Neural progenitor cell (in vitro differentiated cells): Measurements from ENCODE around the gene MACROD2. TPM values are rescaled to one million over a fixed set of nuclear protein-coding genes. Genes with fewer than 3 reads are reported as not detected.
A peak's percentile ranks its signal among the peaks of the same experiment; 100 is the strongest.

Experiments used
- DNase-seq: peaks from one replicate; pipeline ENCODE4 v3.0.0-alpha.2; 2016; ENCODE audit warnings: low spot score
- H2AFZ ChIP-seq: fragments of 200-600 bp; sonication (generic); replicated peaks from 2 replicates; pipeline ENCODE4 v1.6.1; 2016; ENCODE audit warnings: antibody characterized with exemption
- H3F3A ChIP-seq: fragments of 200-600 bp; sonication (generic); 2 replicates; pipeline ENCODE4 v1.6.1; 2016; ENCODE audit warnings: antibody characterized with exemption, low read depth
- H3K27ac ChIP-seq: fragments of 200-600 bp; sonication (generic); 2 replicates; pipeline ENCODE4 v1.5.1; 2016; ENCODE audit warnings: mild to moderate bottlenecking
- H3K27me3 ChIP-seq: fragments of 200-600 bp; sonication (generic); 2 replicates; pipeline ENCODE4 v1.6.1; 2016; ENCODE audit warnings: mild to moderate bottlenecking, moderate library complexity
- H3K36me3 ChIP-seq: fragments of 200-600 bp; sonication (generic); 2 replicates; pipeline ENCODE4 v1.5.1; 2016
- H3K4me1 ChIP-seq: fragments of 200-600 bp; sonication (generic); 2 replicates; pipeline ENCODE4 v1.6.1; 2016; ENCODE audit warnings: mixed run types
- H3K4me2 ChIP-seq: fragments of 200-600 bp; sonication (generic); 2 replicates; pipeline ENCODE4 v1.6.1; 2016
- H3K4me3 ChIP-seq: fragments of 200-600 bp; sonication (generic); 2 replicates; pipeline ENCODE4 v1.5.1; 2016
- H3K79me2 ChIP-seq: fragments of 200-600 bp; sonication (generic); 2 replicates; pipeline ENCODE4 v1.6.1; 2016; ENCODE audit warnings: low read depth
- H3K9ac ChIP-seq: fragments of 200-600 bp; sonication (generic); 2 replicates; pipeline ENCODE4 v1.6.1; 2016
- H3K9me3 ChIP-seq: fragments of 200-600 bp; sonication (generic); 2 replicates; pipeline ENCODE4 v1.5.1; 2016; ENCODE audit warnings: low read depth
- H4K20me1 ChIP-seq: fragments of 200-600 bp; sonication (generic); 2 replicates; pipeline ENCODE4 v1.6.1; 2016; ENCODE audit warnings: low read depth
- H3K27ac Mint-ChIP-seq: 3 replicates; pipeline ENCODE4 v1.8.0; 2021; ENCODE audit warnings: mixed read lengths
- H3K27me3 Mint-ChIP-seq: 2 replicates; pipeline ENCODE4 v1.8.0; 2022; ENCODE audit warnings: low read depth, mild to moderate bottlenecking, inconsistent platforms, moderate library complexity, mixed read lengths; ENCODE audit not compliant: insufficient read depth
- H3K36me3 Mint-ChIP-seq: 3 replicates; pipeline ENCODE4 v1.8.0; 2021; ENCODE audit warnings: mixed read lengths
- H3K4me1 Mint-ChIP-seq: 3 replicates; pipeline ENCODE4 v1.8.0; 2021; ENCODE audit warnings: mixed read lengths
- H3K4me3 Mint-ChIP-seq: 3 replicates; pipeline ENCODE4 v1.8.0; 2021; ENCODE audit warnings: mild to moderate bottlenecking, moderate library complexity, mixed read lengths
- H3K9me3 Mint-ChIP-seq: 3 replicates; pipeline ENCODE4 v1.8.0; 2020; ENCODE audit warnings: mixed read lengths
- CTCF ChIP-seq: fragments of 200-600 bp; sonication (generic); IDR thresholded peaks from 2 replicates; pipeline ENCODE4 v1.5.1; 2017; ENCODE audit warnings: antibody characterized with exemption, mild to moderate bottlenecking
- EZH2 ChIP-seq: fragments of 200-600 bp; sonication (generic); IDR thresholded peaks from 2 replicates; pipeline ENCODE4 v1.6.1; 2017; ENCODE audit warnings: antibody characterized with exemption, mild to moderate bottlenecking, moderate library complexity
- EZH2phosphoT487 ChIP-seq: fragments of 200-600 bp; sonication (generic); IDR thresholded peaks from 2 replicates; pipeline ENCODE4 v1.6.1; 2017; ENCODE audit warnings: antibody characterized with exemption
- total RNA-seq: library from RNA; depleted of rRNA; stranded (reverse); fragments of >200 nt; gene quantifications from 2 replicates; pipeline ENCODE4 v1.2.3, GENCODE V29; 2015; ENCODE audit warnings: low replicate concordance

The MACROD2 gene
- total RNA-seq, 1 donor from 2014 or later, result 11.9 TPM

DNA sequence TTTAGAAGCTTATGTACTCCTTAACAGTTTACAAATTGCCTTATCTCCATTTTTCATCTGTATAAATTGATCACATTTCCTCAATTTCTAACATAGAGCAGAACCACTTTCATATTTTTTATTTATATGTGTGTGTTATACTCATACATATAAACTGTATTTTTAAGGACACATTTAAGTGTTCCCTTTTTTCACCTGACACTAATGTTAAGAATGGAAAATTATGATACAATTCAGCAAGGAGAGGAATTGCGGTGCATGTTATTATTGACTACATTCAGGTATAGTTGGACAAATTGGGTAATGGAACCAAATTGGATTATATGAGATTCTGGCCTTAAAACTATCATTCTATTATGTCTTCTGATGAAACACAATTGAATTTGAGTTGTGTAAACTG lies 821.2 kb downstream of the MACROD2 start:
- peaks cover 11% of the 10 kb centered on the region for H3K9me3 Mint-ChIP-seq
- peaks cover 18% of the 10 kb centered on the region for H3K4me1 Mint-ChIP-seq
- no peaks in the 10 kb centered on the region for H3K79me2 ChIP-seq
- H4K20me1 ChIP-seq, result no peaks in the 10 kb centered on the region
- H3K27ac Mint-ChIP-seq, result no peak overlapping the region
- no peak overlapping the region for H3K27ac ChIP-seq
- H3K4me1 ChIP-seq, result peaks cover 17% of the 10 kb centered on the region
- no peaks in the 10 kb centered on the region for H3K27me3 ChIP-seq
- H2AFZ ChIP-seq, result no peak overlapping the region
- H3K36me3 Mint-ChIP-seq, result peaks cover 7% of the 10 kb centered on the region
- H3K36me3 ChIP-seq, result no peaks in the 10 kb centered on the region
- H3K4me3 Mint-ChIP-seq, result no peak overlapping the region
- no peak overlapping the region for H3K4me2 ChIP-seq
- H3K4me3 ChIP-seq, result no peak overlapping the region
- no peak for TF ChIP-seq EZH2phosphoT487
- no peak for TF ChIP-seq CTCF
- TF ChIP-seq EZH2, result no peak
- peaks cover 2% of the 10 kb centered on the region for H3K27me3 Mint-ChIP-seq
- H3K9me3 ChIP-seq, result no peaks in the 10 kb centered on the region
- H3F3A ChIP-seq, result no peaks in the 10 kb centered on the region
- DNase-seq, result no peak
- H3K9ac ChIP-seq, result no peak overlapping the region

GRCh38 chr20:14817101-14817500 lies 821.8 kb downstream of the MACROD2 start:
- Histone ChIP-seq H2AFZ (no peak overlapping the region), H3K9ac (no peak overlapping the region), H3K4me3 (no peak overlapping the region), H3K79me2 (no peaks in the 10 kb centered on the region), H3K4me1 (peaks cover 20% of the 10 kb centered on the region), H3K4me2 (no peak overlapping the region), H3F3A (no peaks in the 10 kb centered on the region), H3K9me3 (no peaks in the 10 kb centered on the region), H3K27me3 (no peaks in the 10 kb centered on the region), H3K36me3 (no peaks in the 10 kb centered on the region), H4K20me1 (no peaks in the 10 kb centered on the region), H3K27ac (no peak overlapping the region)
- H3K36me3 Mint-ChIP-seq, result peaks cover 7% of the 10 kb centered on the region
- peaks cover 20% of the 10 kb centered on the region for H3K4me1 Mint-ChIP-seq
- H3K9me3 Mint-ChIP-seq, result peaks cover 6% of the 10 kb centered on the region
- H3K4me3 Mint-ChIP-seq, result no peak overlapping the region
- H3K27me3 Mint-ChIP-seq, result peaks cover 2% of the 10 kb centered on the region
- no peak for TF ChIP-seq EZH2
- no peak for TF ChIP-seq EZH2phosphoT487
- no peak for TF ChIP-seq CTCF
- no peak for DNase-seq
- H3K27ac Mint-ChIP-seq, result no peak overlapping the region

DNA sequence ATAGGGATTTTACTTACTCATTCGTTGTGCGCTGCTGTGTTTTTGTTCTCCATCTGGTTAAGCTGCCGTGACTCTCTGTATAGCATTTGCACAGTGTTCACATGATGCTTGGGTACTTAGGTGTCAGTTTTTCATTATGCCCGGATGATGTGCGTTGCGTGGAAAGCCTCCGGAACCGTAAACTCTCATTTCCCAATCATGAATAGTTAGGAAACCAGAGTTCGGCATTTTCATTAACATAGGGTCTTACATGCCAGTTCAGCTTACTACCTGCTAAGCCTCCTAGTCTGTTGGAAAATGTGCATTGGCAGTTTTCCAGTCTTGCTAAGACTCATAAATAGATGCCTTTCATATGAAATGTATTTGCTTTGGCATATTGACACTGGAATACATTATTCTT lies 825.5 kb downstream of the MACROD2 start:
- Histone ChIP-seq H3K27ac (no peak overlapping the region), H3K4me2 (peak overlapping the region; percentile 7), H2AFZ (no peak overlapping the region), H4K20me1 (no peaks in the 10 kb centered on the region), H3K4me1 (peaks cover 37% of the 10 kb centered on the region), H3K79me2 (no peaks in the 10 kb centered on the region), H3K9me3 (no peaks in the 10 kb centered on the region), H3K36me3 (no peaks in the 10 kb centered on the region), H3K4me3 (no peak overlapping the region), H3K27me3 (no peaks in the 10 kb centered on the region), H3K9ac (no peak overlapping the region), H3F3A (peaks cover 16% of the 10 kb centered on the region)
- Mint-ChIP-seq H3K4me3 (no peak overlapping the region), H3K4me1 (peaks cover 35% of the 10 kb centered on the region), H3K27ac (peak overlapping the region; percentile 14), H3K9me3 (peaks cover 3% of the 10 kb centered on the region), H3K36me3 (peaks cover 7% of the 10 kb centered on the region), H3K27me3 (peaks cover 2% of the 10 kb centered on the region)
- peak; percentile 27 for DNase-seq
- TF ChIP-seq EZH2, result no peak
- no peak for TF ChIP-seq EZH2phosphoT487
- no peak for TF ChIP-seq CTCF
